ENCODE data around the gene TMEM198.

TMEM198 gene

DNA sequence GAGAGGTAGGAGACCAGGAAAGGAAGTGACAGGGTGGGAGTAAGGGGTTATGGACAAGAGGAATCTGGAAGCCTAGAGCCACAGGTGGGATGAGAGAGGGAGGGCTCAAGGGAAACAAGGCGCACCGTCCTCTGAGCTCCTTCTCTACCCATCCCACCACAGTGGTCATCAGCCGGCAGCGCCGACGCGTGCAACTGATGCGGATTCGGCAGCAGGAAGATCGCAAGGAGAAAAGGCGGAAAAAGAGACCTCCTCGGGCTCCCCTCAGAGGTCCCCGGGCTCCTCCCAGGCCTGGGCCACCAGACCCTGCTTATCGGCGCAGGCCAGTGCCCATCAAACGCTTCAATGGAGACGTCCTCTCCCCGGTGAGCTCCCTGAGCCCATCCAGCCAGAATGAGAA is 5.2 kb downstream of the TMEM198 start:
- peaks cover 6% of the 10 kb centered on the region for H3K4me1 ChIP-seq (ENCODE audit: control insufficient read depth, insufficient read depth, low read length, unreplicated experiment)
- peaks cover 3% of the 10 kb centered on the region; the same call in 1 of the 2 replicates for H3K27me3 ChIP-seq (ENCODE audit: insufficient read depth, low read length)
- no peaks in the 10 kb centered on the region for H3K36me3 ChIP-seq (ENCODE audit: insufficient read depth, low read length)
- no peak overlapping the region for H2AFZ ChIP-seq (ENCODE audit: low read length, unreplicated experiment)
- H3K27ac ChIP-seq (ENCODE audit: low read depth, low read length): no peak overlapping the region
- H3K4me3 ChIP-seq (ENCODE audit: low read depth, low read length): no peak overlapping the region
- H3K79me2 ChIP-seq (ENCODE audit: control insufficient read depth, insufficient read depth, low read length, unreplicated experiment): no peaks in the 10 kb centered on the region

DNA sequence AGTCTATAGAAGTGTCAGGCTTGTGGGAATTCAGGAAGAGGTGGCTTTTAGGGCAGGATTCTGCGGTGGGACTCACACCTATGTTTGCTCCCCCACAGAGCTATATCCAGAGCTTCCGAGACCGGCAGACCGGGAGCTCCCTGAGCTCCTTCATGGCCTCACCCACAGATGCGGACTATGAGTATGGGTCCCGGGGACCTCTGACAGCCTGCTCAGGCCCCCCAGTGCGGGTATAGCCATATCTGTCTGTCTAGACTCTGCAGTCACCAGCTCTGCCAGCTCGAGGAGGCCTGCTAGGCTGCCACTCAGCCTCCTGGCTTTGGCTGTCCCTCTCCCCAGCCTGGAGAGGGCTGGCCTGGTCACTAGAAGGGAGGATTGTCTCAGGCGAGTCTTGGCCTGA is 5.8 kb downstream of the TMEM198 start:
- H3K27ac ChIP-seq (ENCODE audit: low read depth, low read length): no peak overlapping the region
- H3K4me3 ChIP-seq (ENCODE audit: low read depth, low read length): no peak overlapping the region
- H3K27me3 ChIP-seq (ENCODE audit: insufficient read depth, low read length): peaks cover 3% of the 10 kb centered on the region; the same call in 1 of the 2 replicates
- H3K79me2 ChIP-seq (ENCODE audit: control insufficient read depth, insufficient read depth, low read length, unreplicated experiment): no peaks in the 10 kb centered on the region
- peaks cover 6% of the 10 kb centered on the region for H3K4me1 ChIP-seq (ENCODE audit: control insufficient read depth, insufficient read depth, low read length, unreplicated experiment)
- no peak overlapping the region for H2AFZ ChIP-seq (ENCODE audit: low read length, unreplicated experiment)
- H3K36me3 ChIP-seq (ENCODE audit: insufficient read depth, low read length): no peaks in the 10 kb centered on the region

DNA sequence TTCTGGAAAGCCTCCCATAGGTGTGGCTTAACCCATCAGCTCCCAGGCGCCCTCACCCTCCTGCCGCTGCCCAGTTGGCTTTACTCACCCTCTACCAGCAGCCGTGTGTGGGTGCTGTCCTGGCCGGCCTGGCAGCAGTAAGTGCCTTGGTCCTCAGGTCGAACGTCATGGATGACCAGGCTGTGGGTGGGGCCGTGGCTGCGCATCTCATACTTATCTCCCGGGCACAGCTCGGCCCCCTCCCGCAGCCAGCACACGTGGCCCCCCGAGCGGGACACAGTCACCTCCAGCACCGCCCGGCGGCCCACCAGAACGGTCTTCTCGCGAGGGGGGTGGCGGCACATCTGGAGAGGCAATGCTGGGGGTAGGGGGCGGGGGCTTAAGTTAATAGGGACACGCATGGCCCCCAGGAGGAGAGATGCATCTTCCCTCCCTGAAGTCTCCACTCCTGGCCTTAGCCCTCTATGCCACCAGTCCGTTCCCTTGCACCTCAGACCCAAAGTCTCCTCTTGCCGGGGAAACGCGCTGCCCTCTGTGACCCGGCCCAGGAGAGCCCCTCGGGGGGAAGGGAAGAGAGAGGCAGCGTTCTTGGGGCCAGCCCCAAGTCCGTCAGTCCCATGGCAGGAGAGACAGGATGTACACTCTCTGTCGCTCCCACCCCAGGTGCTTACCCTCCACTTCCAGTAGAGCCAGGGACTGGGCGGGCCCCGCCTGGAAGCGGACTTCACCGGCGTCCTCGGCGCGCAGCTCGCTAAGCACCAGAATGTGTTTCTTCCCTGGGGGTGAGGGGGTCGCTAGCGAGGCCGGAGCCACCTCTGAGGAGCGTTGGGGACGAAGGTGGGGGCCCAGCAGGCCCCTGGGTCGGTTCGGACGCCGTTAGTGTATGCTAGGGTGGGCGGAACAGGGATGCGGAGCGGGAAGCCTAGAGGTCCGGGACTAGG is 7.9 kb downstream of the TMEM198 start:
- H3K36me3 ChIP-seq (ENCODE audit: insufficient read depth, low read length): no peaks in the 10 kb centered on the region
- H3K4me3 ChIP-seq (ENCODE audit: low read depth, low read length): peak overlapping the region; percentile 79
- H2AFZ ChIP-seq (ENCODE audit: low read length, unreplicated experiment): peak overlapping the region; percentile 85
- H3K79me2 ChIP-seq (ENCODE audit: control insufficient read depth, insufficient read depth, low read length, unreplicated experiment): no peaks in the 10 kb centered on the region
- H3K27ac ChIP-seq (ENCODE audit: low read depth, low read length): no peak overlapping the region
- H3K27me3 ChIP-seq (ENCODE audit: insufficient read depth, low read length): peaks cover 3% of the 10 kb centered on the region; the same call in 1 of the 2 replicates
- peaks cover 6% of the 10 kb centered on the region for H3K4me1 ChIP-seq (ENCODE audit: control insufficient read depth, insufficient read depth, low read length, unreplicated experiment)

DNA sequence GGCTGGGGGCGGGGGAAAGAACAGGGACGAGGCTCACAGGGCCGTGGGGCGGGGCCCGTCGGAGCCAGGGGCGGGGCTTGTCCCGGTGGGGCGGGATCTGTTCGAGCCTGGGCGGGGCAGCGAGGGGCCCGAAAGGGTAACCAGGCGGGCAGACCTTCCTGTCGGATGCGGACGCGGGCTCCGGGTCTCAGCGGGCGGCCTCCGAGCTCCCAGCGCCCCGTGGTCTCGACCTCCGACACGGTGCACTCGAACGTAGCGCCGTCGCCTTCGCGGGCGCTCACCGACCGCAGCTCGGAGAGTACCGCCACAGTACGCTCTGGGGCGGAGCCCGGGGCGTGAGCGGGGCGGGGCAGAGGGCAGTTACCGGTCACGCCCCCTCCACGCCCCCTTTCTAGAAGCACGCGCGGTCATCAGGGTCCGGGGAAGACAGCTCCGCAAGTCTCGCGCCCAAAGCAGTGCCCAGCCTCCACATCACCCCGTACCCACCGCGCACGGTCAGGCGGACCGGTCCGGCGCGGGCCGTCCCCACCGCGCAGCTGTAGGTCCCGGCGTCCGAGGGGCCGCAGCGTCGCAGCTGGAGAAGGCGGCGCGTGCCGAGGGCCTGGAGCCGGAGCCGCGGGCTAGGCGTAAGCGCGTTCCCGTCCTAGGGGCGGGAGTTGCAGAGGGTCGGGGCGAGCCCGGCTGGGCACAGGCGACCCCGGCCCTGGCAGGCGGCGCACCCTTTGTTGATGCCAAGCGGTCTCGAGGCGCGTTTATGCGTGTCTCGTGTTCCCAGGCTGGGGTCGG is 8.7 kb downstream of the TMEM198 start:
- Histone ChIP-seq H2AFZ (ENCODE audit: low read length, unreplicated experiment) (peak overlapping the region; percentile 85), H3K4me1 (ENCODE audit: control insufficient read depth, insufficient read depth, low read length, unreplicated experiment) (peaks cover 6% of the 10 kb centered on the region), H3K27me3 (ENCODE audit: insufficient read depth, low read length) (peaks cover 3% of the 10 kb centered on the region; the same call in 1 of the 2 replicates), H3K4me3 (ENCODE audit: low read depth, low read length) (peak overlapping the region; percentile 79), H3K79me2 (ENCODE audit: control insufficient read depth, insufficient read depth, low read length, unreplicated experiment) (no peaks in the 10 kb centered on the region), H3K36me3 (ENCODE audit: insufficient read depth, low read length) (no peaks in the 10 kb centered on the region), H3K27ac (ENCODE audit: low read depth, low read length) (no peak overlapping the region)

DNA sequence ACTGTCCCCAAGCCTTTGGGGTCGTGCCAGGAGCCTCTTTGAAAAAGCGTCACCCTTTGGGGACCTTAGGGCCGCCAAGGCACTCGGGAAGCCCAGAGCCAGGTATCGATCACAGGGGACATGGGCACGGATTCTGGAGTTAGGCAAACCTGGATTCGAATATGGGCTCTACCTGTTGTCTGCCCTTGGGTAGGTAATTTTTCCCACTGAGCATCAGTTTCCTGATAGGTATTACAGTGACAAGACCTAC is 9.3 kb downstream of the TMEM198 start:
- H3K4me3 ChIP-seq (ENCODE audit: low read depth, low read length): peak overlapping the region; percentile 79
- no peaks in the 10 kb centered on the region for H3K79me2 ChIP-seq (ENCODE audit: control insufficient read depth, insufficient read depth, low read length, unreplicated experiment)
- no peak overlapping the region for H3K27ac ChIP-seq (ENCODE audit: low read depth, low read length)
- H2AFZ ChIP-seq (ENCODE audit: low read length, unreplicated experiment): no peak overlapping the region
- H3K27me3 ChIP-seq (ENCODE audit: insufficient read depth, low read length): peaks cover 3% of the 10 kb centered on the region; the same call in 1 of the 2 replicates
- H3K36me3 ChIP-seq (ENCODE audit: insufficient read depth, low read length): no peaks in the 10 kb centered on the region
- H3K4me1 ChIP-seq (ENCODE audit: control insufficient read depth, insufficient read depth, low read length, unreplicated experiment): peaks cover 6% of the 10 kb centered on the region

DNA sequence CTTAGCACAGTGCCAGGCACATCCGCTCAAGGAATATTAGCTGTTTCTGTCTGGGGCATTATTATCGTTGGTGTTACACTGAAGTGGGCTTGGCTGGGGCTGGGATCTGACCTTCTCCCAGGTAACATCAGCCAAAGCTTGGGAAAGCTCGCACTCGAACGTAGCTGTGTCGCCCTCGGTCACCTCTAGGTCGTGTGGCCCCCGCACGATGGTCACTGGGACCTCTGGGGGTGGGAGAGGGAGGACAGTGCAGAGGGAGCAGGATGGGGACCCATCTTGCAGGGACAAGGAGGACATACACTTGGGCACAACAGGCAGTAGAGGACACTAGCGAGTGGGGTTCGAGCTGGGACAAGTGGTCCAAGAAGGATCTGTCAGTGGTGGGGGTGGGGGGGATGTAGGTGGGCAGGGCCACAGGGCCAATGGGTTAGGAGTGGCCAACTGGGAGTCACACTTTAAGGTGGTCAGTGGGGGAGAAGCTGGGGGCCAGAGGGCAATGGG is 9.7 kb downstream of the TMEM198 start:
- Histone ChIP-seq H3K79me2 (ENCODE audit: control insufficient read depth, insufficient read depth, low read length, unreplicated experiment) (no peaks in the 10 kb centered on the region), H2AFZ (ENCODE audit: low read length, unreplicated experiment) (no peak overlapping the region), H3K4me3 (ENCODE audit: low read depth, low read length) (peak overlapping the region; percentile 79), H3K27me3 (ENCODE audit: insufficient read depth, low read length) (peaks cover 3% of the 10 kb centered on the region; the same call in 1 of the 2 replicates), H3K36me3 (ENCODE audit: insufficient read depth, low read length) (no peaks in the 10 kb centered on the region), H3K4me1 (ENCODE audit: control insufficient read depth, insufficient read depth, low read length, unreplicated experiment) (peaks cover 6% of the 10 kb centered on the region), H3K27ac (ENCODE audit: low read depth, low read length) (no peak overlapping the region)

DNA sequence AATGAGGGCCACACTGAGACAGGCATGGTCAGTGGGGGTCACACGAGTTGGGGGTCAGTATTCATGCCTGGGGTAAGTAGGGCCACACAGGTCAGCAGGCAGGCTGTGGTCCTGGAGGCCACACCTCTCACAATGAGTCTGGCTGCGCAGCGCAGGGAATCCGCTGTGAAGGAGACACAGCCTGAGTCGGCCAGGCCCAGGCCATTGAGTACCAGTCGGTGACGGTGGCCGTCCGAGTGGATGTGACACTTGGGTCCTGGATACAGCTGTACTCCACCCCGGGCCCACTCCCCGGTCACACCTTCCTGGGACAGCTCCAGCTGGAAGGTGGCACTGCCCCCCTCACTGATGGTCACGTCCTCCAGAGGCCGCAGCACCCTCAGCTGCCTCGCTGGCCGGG is 10.5 kb downstream of the TMEM198 start:
- peaks cover 6% of the 10 kb centered on the region for H3K4me1 ChIP-seq (ENCODE audit: control insufficient read depth, insufficient read depth, low read length, unreplicated experiment)
- H2AFZ ChIP-seq (ENCODE audit: low read length, unreplicated experiment): no peak overlapping the region

DNA sequence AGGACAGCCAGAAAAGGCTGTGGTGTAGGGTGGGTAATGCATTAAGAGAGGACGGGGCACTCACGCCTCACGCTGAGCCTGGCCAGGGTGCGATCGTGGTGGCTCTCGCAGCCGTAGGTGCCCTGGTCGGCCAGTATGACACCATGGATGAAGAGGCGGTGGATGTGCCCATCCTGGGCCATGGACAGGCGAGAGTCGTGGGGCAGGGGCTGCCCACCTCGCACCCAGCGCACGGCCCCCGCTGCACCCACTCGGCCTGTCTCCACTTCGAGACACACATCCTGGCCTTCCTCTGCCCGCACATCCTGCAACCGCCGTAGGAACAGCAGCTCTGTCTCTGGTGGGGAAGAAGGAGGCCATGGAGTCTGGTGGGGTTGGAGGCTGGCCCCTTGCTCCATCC is 12.1 kb downstream of the TMEM198 start:
- H2AFZ ChIP-seq (ENCODE audit: low read length, unreplicated experiment): no peak overlapping the region

More for the DNA sequence above, 10.5 kb downstream of the TMEM198 start:
- no peaks in the 10 kb centered on the region for H3K79me2 ChIP-seq (ENCODE audit: control insufficient read depth, insufficient read depth, low read length, unreplicated experiment)
- H3K27me3 ChIP-seq (ENCODE audit: insufficient read depth, low read length): peaks cover 3% of the 10 kb centered on the region; the same call in 1 of the 2 replicates
- H3K27ac ChIP-seq (ENCODE audit: low read depth, low read length): no peak overlapping the region
- no peaks in the 10 kb centered on the region for H3K36me3 ChIP-seq (ENCODE audit: insufficient read depth, low read length)
- H3K4me3 ChIP-seq (ENCODE audit: low read depth, low read length): no peak overlapping the region

DNA sequence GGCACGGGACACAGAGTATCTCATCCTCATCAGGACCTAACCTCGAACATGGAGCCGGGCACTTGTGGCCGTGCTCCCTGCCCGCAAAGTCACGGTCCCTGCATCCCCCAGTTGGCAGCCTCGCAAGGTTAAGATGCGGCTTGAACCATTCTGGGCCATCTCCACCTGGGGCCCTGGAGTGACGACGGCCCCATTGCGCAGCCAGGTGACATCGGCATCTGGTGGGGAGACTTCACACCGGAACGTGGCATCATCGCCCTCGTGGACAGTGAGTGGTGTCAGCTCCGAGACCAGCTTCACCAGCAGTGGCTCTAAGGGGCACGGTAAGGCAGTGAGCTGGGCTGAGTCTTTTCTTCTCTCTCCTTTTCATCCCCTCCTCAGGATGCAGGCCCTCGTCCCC is 12.6 kb downstream of the TMEM198 start:
- Histone ChIP-seq H2AFZ (ENCODE audit: low read length, unreplicated experiment) (no peak overlapping the region), H3K27ac (ENCODE audit: low read depth, low read length) (no peak overlapping the region), H3K4me3 (ENCODE audit: low read depth, low read length) (no peak overlapping the region), H3K36me3 (ENCODE audit: insufficient read depth, low read length) (no peaks in the 10 kb centered on the region), H3K79me2 (ENCODE audit: control insufficient read depth, insufficient read depth, low read length, unreplicated experiment) (no peaks in the 10 kb centered on the region), H3K4me1 (ENCODE audit: control insufficient read depth, insufficient read depth, low read length, unreplicated experiment) (peaks cover 6% of the 10 kb centered on the region), H3K27me3 (ENCODE audit: insufficient read depth, low read length) (peaks cover 3% of the 10 kb centered on the region; the same call in 1 of the 2 replicates)

More for the DNA sequence above, 12.1 kb downstream of the TMEM198 start:
- H3K36me3 ChIP-seq (ENCODE audit: insufficient read depth, low read length): no peaks in the 10 kb centered on the region
- peaks cover 3% of the 10 kb centered on the region; the same call in 1 of the 2 replicates for H3K27me3 ChIP-seq (ENCODE audit: insufficient read depth, low read length)
- H3K27ac ChIP-seq (ENCODE audit: low read depth, low read length): no peak overlapping the region
- no peak overlapping the region for H3K4me3 ChIP-seq (ENCODE audit: low read depth, low read length)
- no peaks in the 10 kb centered on the region for H3K79me2 ChIP-seq (ENCODE audit: control insufficient read depth, insufficient read depth, low read length, unreplicated experiment)
- H3K4me1 ChIP-seq (ENCODE audit: control insufficient read depth, insufficient read depth, low read length, unreplicated experiment): peaks cover 6% of the 10 kb centered on the region

DNA sequence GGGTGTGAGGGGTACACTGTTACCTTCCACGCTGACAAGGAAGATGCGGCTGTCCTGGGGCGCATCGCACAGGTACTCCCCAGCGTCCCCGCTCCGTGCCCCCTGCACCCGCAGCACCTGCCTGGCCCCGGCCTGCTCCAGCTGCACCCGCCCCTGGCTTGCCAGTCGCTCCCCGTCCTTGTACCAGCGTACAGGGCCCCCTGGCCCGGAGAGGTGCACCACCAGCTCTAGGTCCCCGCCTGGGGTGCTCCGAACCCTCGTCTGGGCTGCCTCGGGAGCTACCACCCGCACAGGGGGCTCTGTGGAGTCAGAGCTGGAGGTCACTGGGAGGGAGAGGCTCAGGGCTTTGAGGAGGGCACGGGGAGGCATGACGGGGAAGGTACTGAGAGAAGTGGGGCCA is 13.5 kb downstream of the TMEM198 start:
- no peaks in the 10 kb centered on the region for H3K36me3 ChIP-seq (ENCODE audit: insufficient read depth, low read length)

More for the DNA sequence above, 13.5 kb downstream of the TMEM198 start:
- Histone ChIP-seq H3K4me3 (ENCODE audit: low read depth, low read length) (no peak overlapping the region), H2AFZ (ENCODE audit: low read length, unreplicated experiment) (no peak overlapping the region), H3K4me1 (ENCODE audit: control insufficient read depth, insufficient read depth, low read length, unreplicated experiment) (no peaks in the 10 kb centered on the region), H3K27ac (ENCODE audit: low read depth, low read length) (no peak overlapping the region), H3K79me2 (ENCODE audit: control insufficient read depth, insufficient read depth, low read length, unreplicated experiment) (no peaks in the 10 kb centered on the region), H3K27me3 (ENCODE audit: insufficient read depth, low read length) (peaks cover 3% of the 10 kb centered on the region; the same call in 1 of the 2 replicates)

Data from ACC112 (cell line).